ENCODE results near the gene PTPRG. TPM values are rescaled to one million over a fixed set of nuclear protein-coding genes. Genes with fewer than 3 reads are reported as not detected.

Gene PTPRG
- total RNA-seq, 3 donors from 2014 or later (not counting 1 experiment from before 2014, with no cell fraction given) = 1.0 to 2.9 (median 2.5) TPM

GRCh38 chr3:61769266-61769990, 208.1 kb downstream of the PTPRG start:
- intact Hi-C loops (cut with micrococcal nuclease) = no loop called here
- Histone ChIP-seq H3K4me3 (ENCODE audit: low read length) (no peak overlapping the region), H3K9me3 (ENCODE audit: control insufficient read depth, insufficient read depth, low read length) (no peaks in the 10 kb centered on the region), H3K36me3 (ENCODE audit: control insufficient read depth, insufficient read depth, low read length) (no peaks in the 10 kb centered on the region), H3K27ac (ENCODE audit: low read length) (no peak overlapping the region), H3K27me3 (ENCODE audit: control insufficient read depth, insufficient read depth, low read length) (no peaks in the 10 kb centered on the region), H3K4me1 (ENCODE audit: control insufficient read depth, insufficient read depth, low read length) (no peaks in the 10 kb centered on the region)
- ATAC-seq = no peak
- WGBS (ENCODE audit: insufficient coverage) = 81% methylated on average over 7 of the region's 7 CpGs
- H3K4me3 Mint-ChIP-seq = no peak overlapping the region
- DNase-seq = no peak
- TF ChIP-seq CTCF (IDR thresholded peaks at IDR 0.05) = no peak
- H3K4me1 Mint-ChIP-seq = no peaks in the 10 kb centered on the region
- H3K9me3 Mint-ChIP-seq = peaks cover 4% of the 10 kb centered on the region in 2 donors
- no peak overlapping the region for H3K27ac Mint-ChIP-seq
- H3K27me3 Mint-ChIP-seq (ENCODE audit: low read depth in 2 of 2) = no peaks in the 10 kb centered on the region
- H3K36me3 Mint-ChIP-seq = no peaks in the 10 kb centered on the region

- Mint-ChIP-seq H3K4me1 (no peaks in the 10 kb centered on the region), H3K27ac (no peak overlapping the region), H3K36me3 (no peaks in the 10 kb centered on the region), H3K27me3 (ENCODE audit: low read depth in 2 of 2) (no peaks in the 10 kb centered on the region), H3K4me3 (no peak overlapping the region), H3K9me3 (peaks cover 4% of the 10 kb centered on the region in 2 donors)
- Histone ChIP-seq H3K27me3 (ENCODE audit: control insufficient read depth, insufficient read depth, low read length) (no peaks in the 10 kb centered on the region), H3K4me1 (ENCODE audit: control insufficient read depth, insufficient read depth, low read length) (no peaks in the 10 kb centered on the region), H3K4me3 (ENCODE audit: low read length) (no peak overlapping the region), H3K9me3 (ENCODE audit: control insufficient read depth, insufficient read depth, low read length) (no peaks in the 10 kb centered on the region), H3K36me3 (ENCODE audit: control insufficient read depth, insufficient read depth, low read length) (no peaks in the 10 kb centered on the region), H3K27ac (ENCODE audit: low read length) (no peak overlapping the region)
- WGBS (ENCODE audit: insufficient coverage) = 94% methylated on average over 6 of the region's 6 CpGs
- intact Hi-C loops (cut with micrococcal nuclease) = no loop called here
- ATAC-seq (no peak), DNase-seq (no peak)
- no peak for TF ChIP-seq CTCF (IDR thresholded peaks at IDR 0.05)
Measured at GRCh38 chr3:61771976-61772375, 210.6 kb downstream of the PTPRG start.

GRCh38 chr3:61772456-61772855, 211.1 kb downstream of the PTPRG start:
- Histone ChIP-seq H3K9me3 (ENCODE audit: control insufficient read depth, insufficient read depth, low read length) (no peaks in the 10 kb centered on the region), H3K27ac (ENCODE audit: low read length) (no peak overlapping the region), H3K4me1 (ENCODE audit: control insufficient read depth, insufficient read depth, low read length) (no peaks in the 10 kb centered on the region), H3K4me3 (ENCODE audit: low read length) (no peak overlapping the region), H3K27me3 (ENCODE audit: control insufficient read depth, insufficient read depth, low read length) (no peaks in the 10 kb centered on the region), H3K36me3 (ENCODE audit: control insufficient read depth, insufficient read depth, low read length) (no peaks in the 10 kb centered on the region)
- H3K4me1 Mint-ChIP-seq = no peaks in the 10 kb centered on the region
- WGBS (ENCODE audit: insufficient coverage) = no CpG with 5 or more reads among the region's 1 CpG
- no peak for TF ChIP-seq CTCF (IDR thresholded peaks at IDR 0.05)
- ATAC-seq = no peak
- no peaks in the 10 kb centered on the region for H3K27me3 Mint-ChIP-seq (ENCODE audit: low read depth in 2 of 2)
- H3K9me3 Mint-ChIP-seq = peaks cover 6% of the 10 kb centered on the region in 2 donors
- intact Hi-C loops (cut with micrococcal nuclease) = no loop called here
- H3K27ac Mint-ChIP-seq = no peak overlapping the region
- H3K4me3 Mint-ChIP-seq = no peak overlapping the region
- H3K36me3 Mint-ChIP-seq = no peaks in the 10 kb centered on the region
- DNase-seq = no peak

Measured in natural killer cell (primary cell).